Endometrial microvascular endothelial cells (primary cell): ENCODE measurements around the gene ACTN4. TPM values are rescaled to one million over a fixed set of nuclear protein-coding genes. Genes with fewer than 3 reads are reported as not detected.

Experiments
- in situ Hi-C: cut with HindIII; loops from 2 replicates; pipeline ENCODE4 v1.10.0; 2017; ENCODE audit warnings: low sequenced_read_pairs, low pct_unique_long_range_greater_than_20kb; ENCODE audit errors: inconsistent ontology term
- total RNA-seq: library from RNA; depleted of rRNA; stranded (reverse); fragments of >200 nt; gene quantifications from one replicate; pipeline ENCODE4 v1.2.3, GENCODE V29; 2015; ENCODE audit errors: inconsistent ontology term

Gene ACTN4
- total RNA-seq, 1 donor from 2014 or later = 703 TPM

DNA sequence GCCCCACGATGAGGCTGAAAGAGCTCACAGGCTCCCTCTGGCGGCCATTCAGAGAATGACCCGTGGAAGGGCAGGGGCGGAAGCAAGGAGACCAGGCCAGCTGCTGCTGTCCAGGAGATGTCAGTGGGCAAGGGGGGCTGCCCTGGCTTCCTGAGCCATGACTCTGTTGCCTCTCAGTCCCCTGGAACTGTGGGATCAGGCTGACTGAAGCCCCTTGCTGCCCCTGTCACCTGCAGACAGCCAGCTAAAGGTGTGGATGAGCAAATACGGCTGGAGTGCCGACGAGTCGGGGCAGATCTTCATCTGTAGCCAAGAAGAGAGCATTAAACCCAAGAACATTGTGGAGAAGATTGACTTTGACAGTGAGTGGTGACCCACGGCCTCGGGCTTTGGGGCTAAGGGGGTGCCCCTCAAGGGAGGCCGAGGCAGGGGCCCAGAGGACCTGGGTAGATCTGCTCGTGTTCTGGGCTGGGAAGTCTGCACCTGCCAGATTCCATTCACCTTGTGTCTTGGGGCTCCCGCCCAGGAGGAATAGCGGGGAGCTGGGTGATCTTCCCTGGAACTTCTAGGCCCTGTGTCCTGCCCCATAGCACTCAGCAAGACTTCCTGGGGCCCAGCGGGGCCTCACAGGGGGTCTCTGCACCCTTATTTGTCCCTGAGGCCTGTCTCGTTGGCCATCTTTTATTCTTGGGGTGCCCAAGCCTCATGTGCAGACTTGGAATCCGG lies 12.5 kb upstream of the ACTN4 start:
- in situ Hi-C loops = no loop called here

DNA sequence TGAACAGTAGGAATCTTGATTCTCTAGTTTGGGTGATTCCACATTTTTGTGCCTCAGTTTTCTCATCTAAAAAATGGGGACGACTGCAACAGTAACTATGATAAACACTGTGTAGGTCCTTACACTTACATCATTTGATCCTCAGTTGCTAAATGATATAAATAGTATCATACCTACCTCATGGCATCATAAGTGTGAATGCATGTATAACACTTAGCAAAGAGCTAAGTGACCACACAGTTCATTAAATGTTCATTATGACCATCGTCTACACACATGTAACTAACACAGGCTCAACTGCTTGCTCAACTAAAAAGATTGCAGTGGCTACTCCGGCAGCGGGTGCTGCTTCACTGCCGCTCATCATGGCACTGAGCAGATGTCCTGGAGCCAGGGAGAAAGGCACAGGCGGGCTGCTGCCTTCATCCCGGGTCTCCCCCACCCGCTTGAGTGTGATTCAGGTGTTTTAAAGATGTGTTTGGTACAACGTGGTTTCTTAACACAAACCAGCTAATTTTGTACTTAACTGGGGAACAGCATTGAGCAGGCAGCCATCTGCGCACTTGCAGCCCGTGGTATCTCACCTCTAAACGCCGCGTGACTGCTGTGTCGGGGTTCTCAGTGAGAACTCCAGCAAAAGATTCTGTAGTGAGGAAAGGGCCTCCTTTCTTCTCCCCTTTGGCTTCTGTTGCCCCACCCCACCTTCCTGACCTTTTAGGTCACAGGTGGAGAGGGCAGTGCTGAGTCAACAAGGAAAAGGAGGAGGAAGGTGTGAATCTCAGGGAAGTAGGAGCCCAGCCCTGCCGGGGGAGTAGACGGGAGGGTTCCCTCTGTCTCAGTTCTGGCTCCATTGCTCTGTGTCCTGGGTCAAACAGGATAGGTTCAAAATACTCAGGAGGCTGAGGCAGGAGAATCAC lies 11.7 kb upstream of the ACTN4 start:
- in situ Hi-C loops = no loop called here

DNA sequence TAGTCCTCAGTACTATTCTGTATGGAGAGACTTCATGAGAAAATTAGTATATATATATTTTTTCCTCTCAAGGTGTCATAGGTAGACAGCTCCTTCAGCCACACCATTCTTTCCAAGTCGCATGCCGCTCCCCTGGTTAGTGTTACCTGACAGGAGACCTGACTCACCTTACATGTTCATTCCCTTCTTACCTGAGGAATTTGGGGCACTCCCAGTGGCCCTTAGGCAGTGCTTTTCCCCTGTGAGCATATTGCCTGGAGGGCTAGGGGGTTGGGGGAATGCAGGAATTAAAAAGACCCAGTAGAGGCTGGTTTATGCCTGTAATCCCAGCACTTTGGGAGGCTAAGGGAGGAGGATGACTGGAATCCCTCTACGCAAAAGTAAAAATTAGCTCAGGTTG lies 9.0 kb upstream of the ACTN4 start:
- in situ Hi-C loops = no loop called here

DNA sequence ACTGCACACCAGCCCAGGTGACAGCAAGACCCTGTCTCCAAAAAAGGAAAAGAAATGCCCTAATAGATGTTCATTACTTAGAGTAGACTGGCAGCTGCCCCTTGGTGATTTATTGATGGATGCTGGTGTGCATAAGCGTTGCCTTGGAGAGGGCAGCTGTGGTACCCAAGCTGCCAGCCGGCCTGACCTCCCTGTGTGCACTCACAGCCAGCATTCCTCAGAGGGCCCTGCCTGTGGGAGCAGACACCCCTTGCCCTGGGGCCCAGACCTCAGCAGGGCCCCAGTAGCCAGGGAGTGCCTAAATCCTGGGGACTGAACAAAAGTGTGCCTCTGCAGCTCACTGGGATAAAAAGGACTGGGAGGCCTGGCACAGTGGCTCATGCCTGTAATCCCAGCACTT lies 7.8 kb upstream of the ACTN4 start:
- in situ Hi-C loops = no loop called here

DNA sequence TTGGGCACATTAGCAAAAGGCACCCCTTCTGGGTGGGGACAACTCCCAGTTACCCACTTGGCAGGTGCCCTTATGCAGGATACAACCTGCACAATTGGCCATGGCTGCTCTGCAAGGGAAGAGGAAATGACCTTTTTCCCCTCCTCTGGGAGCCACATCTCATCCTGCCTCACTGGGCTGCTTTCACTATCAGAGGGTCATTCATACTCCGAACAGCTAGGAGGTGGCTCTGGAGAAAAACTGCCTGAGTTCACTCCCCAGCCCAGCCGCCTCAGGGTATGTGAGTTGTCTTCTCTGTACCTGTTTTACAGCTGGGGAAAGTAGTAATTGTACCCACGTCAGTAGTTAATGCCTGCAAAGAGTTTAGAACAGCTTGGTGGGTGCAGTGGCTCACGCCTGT lies 7.1 kb upstream of the ACTN4 start:
- in situ Hi-C loops = no loop called here

DNA sequence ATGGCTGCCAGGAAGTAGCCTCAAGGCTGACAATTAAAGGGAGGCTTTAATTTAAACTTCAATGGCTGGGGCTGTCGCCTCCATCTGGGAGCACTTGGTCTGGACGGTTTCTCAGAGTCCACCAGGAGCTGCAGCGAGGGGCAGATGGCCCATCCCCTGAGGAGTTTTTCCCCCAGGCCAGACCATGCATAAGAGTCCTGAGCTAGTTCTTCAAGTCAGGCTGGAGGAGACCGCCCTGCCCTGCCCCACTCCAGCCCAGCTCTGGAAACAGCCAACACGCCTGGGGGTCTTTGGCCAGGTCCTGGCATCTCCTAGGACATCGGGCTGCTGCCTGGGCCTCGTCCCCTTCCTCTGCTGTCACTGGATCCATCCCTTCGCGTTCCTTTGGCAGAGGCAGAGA lies 5.3 kb upstream of the ACTN4 start:
- in situ Hi-C loops = no loop called here

DNA sequence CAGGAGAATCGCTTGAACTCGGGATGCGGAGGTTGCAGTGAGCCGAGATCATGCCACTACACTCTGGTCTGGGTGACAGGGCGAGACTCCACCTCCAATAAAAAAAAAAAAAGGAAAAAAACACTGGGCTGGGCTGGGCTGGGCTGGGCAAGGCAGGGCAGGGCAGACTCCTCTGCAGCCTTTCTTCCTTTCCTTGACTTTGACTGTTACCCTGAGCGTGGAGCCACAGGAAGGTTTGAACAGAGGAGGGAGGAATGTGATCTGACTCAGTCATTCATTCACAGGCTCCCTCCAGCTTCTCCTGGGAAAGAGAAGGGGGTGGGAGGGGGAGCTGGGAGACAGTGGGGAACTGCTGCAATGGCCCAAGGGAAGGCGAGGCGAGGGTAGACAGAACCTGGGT lies 2.7 kb upstream of the ACTN4 start:
- in situ Hi-C loops = no loop called here

DNA sequence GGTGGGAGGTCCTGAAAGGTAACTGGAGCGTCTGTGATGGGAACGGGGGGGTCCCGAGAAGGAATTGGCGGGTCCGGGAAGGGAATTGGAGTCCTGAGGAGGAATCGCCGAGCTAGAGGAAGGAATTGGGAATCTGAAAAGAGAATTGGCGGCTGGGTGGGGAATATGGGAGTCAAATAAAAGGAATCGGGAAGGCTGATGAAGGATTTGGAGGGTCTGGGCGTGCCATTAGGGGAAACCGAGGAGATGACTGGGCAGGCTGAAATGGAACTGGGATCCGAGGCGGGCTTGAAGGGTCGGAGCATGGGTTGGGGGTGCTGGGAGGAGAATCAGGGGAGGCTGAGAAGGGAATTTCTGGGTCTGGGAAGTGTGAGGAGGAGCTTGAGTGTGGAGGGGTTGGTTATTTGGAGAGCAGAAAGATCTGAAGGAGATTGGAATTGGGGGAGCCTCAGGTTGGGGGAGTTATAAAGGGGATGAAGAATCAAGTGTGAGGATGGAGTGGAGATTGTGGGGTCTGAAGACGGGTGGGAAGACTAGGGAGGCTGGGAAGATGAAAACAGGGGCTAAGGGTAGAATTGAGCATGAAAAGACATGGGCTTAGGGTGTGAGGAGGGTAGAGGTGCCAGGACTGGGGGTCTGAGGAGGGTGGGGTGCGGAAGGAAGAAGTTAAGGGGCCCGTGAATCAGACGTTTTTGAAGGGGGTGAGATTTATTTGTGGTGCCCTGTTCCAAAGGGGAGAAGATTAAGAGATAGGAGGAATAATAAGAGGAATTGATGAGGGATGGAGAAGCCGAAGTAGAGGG lies 718 bp downstream of the ACTN4 start:
- in situ Hi-C loops = no loop called here

DNA sequence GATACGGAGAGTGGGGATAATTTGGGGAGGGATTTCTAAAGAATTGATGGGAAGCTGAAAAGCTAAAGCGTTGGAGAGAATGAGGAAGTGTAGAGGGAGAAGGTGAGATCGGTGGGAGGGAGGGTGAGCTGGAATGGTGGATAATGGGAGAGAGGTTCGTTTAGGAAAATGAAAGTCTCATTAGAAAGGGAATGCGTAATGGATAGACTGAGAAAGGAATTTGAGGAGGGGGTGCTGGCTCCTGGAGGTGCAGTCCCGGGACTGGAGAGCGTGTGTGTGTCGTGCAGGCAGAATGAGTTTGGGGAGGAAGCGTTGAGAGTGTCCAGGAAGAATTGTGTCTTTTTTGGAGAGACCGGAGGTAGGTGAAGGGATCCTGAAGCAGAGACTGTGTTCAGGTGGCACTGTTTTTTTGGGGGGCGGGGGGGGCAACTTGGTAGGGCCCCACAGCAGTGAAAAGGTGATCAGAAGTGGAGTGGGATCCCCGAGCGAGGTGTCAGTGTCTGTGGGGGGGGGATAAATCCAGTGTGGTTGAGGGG lies 1.4 kb downstream of the ACTN4 start:
- in situ Hi-C loops = no loop called here

DNA sequence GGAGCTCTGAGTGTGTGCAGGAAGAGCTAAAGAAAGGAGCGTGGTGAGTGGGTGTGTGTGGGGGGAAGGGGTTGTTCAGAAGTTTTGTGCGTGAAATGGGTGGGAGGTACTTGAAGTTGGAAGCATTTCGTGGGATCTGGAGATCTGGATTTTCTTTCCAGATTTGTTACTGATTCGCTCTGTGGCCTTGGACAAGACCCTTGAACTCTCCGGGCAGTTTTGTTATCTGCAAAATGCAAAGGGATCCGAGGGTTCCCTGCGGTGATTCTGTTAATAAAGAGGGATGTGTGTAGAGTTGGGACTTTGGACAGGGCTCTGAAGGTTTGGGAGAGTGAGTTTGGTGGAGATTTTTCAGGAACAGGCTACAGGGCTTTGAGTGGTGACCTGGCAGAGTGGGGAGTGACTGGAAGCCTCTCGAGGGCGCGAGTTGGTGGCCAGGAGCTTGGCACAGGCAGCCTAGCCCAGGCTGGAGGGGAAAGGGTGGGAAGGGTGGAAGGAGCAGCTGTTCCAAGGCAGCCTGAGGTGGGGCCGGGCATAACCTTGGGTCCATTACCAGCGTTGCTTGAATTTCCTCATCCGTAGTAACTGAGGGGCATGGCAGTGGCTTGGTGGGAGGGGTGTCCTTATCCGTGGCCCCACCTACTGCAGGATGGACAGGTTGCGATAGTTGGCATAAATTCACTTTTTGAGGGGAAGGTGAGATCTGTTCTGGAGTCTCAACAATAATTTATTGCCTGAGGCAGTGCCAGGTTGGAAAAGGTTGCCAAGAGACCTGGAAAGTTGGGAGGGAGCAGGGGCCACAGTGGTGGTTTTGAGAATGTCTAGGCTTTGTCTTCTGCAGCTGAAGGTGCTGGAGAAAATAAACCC lies 2.1 kb downstream of the ACTN4 start:
- in situ Hi-C loops = no loop called here

DNA sequence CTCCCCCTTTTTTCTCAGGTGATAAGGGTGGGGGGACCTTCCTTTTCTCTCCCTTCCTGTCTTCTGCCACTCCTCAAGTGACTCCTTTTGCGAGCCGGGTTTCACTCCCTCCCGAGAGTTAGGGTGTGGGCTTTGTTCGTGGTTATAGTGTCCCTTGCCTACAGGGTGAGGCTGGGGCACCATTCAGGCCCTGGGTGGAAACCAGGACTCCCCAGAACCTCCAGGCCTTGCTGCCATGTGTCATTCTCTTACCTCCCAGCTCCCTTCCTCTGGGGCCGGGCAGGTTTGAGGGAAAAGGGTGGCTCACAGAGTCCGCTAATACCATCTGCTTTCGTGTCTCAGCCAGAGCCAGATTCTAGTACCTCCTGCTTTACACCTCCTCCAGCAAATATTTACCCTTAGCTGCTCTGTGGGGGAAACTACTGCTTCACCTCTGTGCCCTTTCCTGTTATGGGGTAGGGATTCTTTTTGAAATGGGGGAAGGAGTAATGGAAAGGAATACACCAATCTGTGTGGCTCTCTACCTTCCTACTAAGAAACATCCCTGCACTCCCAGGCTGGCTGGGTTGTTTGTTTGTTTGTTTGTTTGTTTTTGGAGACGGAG lies 2.8 kb downstream of the ACTN4 start:
- in situ Hi-C loops = no loop called here

DNA sequence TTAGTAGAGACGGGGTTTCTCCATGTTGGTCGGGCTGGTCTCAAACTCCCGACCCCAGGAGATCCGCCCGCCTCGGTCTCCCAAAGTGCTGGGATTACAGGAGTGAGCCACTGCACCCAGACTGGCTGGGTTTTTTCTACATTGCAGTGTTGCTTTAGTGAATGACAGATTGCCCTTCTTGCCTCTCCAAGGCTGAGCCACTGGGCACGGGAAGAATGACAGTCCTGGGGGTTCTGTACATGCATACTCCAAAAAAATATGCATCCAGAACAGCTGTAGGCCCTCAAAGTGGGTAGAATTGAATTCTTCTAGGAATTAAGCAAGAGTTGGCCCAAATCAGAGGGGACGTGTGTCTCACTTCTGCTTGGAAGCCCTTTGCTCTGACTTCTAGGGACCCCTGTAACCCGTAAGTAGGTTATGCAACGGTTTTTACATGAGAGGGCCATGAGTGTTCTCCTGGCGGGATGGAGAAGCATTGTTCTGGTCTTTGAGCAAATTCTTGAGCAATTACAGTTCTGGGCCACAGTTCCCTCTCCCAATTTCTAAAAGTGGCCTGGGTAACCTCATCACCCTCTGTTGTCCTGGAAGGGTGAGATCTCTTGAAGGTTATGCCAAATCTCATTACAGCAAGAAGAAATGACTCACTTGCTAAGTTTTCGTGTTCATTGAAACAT lies 3.6 kb downstream of the ACTN4 start:
- in situ Hi-C loops = no loop called here

DNA sequence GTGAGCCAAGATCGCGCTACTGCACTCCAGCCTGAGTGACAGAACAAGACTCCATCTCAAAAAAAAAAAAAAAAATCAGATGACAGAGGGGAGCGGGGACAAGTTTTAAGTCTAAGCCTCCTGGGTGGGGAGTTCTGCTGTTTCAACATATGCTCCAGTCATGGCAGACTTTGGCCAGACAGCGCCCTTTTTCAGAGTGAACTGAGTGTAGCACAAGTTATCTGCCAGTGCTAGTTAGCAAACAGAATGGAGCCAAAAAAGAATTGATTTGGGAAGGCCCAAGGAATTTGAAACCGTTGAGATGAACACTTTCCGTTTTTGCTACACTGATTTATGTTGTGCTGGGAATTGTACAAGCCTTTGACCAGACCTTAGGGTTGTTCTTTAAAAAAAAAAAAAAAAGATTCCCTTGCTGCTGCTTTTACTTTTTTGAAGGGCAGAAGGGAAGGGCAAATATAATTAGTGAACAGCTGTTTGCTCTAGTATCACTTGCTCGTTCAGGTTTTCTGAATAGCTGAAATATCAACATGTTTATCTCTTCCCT lies 5.7 kb downstream of the ACTN4 start:
- in situ Hi-C loops = no loop called here

DNA sequence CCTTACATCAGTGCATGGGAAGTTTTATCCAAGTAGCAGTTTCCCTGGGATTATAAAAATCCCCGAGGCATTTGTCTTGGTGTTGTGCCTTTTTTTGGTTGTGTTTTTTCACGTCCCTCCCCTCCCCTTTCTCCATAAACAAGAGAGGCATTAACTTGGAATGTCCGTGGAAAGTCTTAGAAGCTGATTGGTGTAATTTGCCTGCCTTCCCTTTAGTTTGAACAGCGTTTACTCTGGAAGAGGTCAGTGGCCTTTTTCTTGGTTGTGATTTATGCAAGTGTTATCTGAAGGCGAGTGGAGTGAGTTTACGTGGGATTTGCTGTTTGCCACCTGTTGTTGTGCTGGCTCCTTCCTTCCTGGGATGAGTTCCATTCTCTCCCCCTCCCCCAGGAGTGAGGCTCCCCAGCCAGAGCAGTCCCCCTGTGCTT lies 7.2 kb downstream of the ACTN4 start:
- in situ Hi-C loops = no loop called here

DNA sequence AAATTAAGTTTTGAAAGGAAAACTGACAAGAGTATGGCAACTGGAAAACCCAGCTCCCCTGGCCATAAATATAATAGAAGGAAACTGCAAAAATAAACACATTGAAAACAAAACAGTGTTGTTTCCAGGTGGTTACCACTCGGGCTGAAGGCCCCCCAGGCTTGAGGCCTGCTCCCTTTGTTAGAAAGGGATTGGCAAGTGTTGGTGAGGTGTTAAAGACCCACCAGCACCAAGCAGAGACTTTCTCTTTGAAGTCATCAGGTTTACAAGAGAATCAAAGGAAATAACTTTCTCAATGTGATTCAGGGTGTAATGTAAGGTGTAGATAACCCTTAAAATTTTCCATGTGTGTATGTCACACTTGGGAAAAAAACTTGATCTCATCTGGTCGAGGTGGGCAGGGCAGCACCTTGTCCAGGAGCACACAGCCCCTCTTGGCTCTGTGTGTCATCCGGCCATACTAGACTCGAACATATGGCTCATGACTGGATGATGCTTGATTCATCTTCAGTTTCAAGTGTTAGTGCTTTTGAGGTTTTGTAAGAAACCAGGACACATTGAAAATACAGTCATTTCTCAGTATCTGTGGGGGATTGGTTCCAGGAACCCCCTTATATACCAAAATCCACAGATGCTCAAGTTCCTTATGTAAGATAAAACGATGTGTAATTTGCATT lies 7.8 kb downstream of the ACTN4 start:
- in situ Hi-C loops = no loop called here

DNA sequence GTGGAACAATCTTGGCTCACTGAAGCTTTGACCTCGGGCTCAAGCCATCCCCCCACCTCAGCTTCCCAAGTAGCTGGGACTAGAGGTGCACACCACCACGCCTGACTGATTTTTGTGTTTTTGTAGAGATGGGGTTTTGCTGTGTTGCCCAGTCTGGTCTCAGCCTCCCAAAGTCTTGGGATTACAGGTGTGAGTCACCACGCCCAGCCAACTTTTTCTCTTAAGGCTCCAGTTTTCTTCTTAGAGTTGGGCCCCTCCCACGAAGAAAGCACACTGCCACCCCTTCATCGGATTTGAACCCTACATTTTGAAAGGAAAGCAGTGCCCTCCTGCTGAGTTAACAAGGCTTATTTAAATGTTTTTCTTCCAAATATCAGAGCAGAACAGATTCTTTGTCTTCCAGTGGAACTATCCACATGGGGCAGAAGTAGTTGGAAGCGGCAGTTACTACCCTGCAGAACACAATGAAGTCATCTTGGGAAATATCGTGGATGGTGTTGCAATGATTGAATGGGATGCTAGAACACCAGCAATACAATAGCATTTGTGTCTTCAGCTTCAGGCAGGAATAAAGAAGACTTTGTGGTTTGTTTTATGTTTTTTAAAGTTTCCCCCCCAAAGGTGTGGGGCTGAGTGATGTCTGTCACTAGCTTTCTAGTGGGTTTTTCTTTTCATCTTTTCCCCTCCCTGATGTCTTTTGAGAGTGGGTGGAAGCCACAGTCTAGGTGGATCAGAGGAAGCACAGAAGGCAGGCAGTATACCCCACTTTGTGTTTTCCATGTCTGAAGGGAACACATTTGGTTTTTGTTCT lies 8.9 kb downstream of the ACTN4 start:
- in situ Hi-C loops = no loop called here
